Neutrophil (primary cell): Measurements from ENCODE around the gene EXOC6.
A peak's percentile ranks its signal among the peaks of the same experiment; 100 is the strongest.

ENCODE experiments used
- H3K27ac ChIP-seq: fragments of 200-600 bp; sonication (generic); 2 replicates; pipeline ENCODE4 v1.5.1; 2016; ENCODE audit warnings: mild to moderate bottlenecking, moderate library complexity
- H3K27me3 ChIP-seq: fragments of 200-600 bp; sonication (generic); 2 replicates; pipeline ENCODE4 v1.6.0; 2016; ENCODE audit warnings: mild to moderate bottlenecking
- H3K36me3 ChIP-seq: fragments of 200-600 bp; sonication (generic); 2 replicates; pipeline ENCODE4 v1.5.1; 2017
- H3K4me1 ChIP-seq, 2 experiments: fragments of 200-600 bp in 1 of 2; sonication (generic) in 1 of 2; 1 replicate in 1 of 2; 2 replicates in 1 of 2; pipeline versions ENCODE4 v1.5.1 to v1.6.1; 2013 to 2016; ENCODE audit warnings: low read depth in 1 of 2, low read length in 1 of 2, mild to moderate bottlenecking in 1 of 2, moderate library complexity in 1 of 2; ENCODE audit not compliant: control insufficient read depth in 1 of 2, insufficient read depth in 1 of 2
- H3K4me3 ChIP-seq, 2 experiments: fragments of 200-600 bp in 1 of 2; sonication (generic) in 1 of 2; 1 replicate in 1 of 2; 2 replicates in 1 of 2; pipeline ENCODE4 v1.5.1; 2013 to 2016; ENCODE audit warnings: low read depth in 1 of 2, low read length in 1 of 2, mild to moderate bottlenecking in 1 of 2, moderate library complexity in 1 of 2
- H3K9me3 ChIP-seq: fragments of 200-600 bp; sonication (generic); 2 replicates; pipeline ENCODE4 v1.5.1; 2016
- TF ChIP-seq, protein P1 (sequence below): fragments of 200-600 bp; sonication (generic); IDR thresholded peaks from 2 replicates; pipeline ENCODE4 v1.5.1; 2016; ENCODE audit warnings: antibody characterized with exemption

EXOC6 gene

DNA sequence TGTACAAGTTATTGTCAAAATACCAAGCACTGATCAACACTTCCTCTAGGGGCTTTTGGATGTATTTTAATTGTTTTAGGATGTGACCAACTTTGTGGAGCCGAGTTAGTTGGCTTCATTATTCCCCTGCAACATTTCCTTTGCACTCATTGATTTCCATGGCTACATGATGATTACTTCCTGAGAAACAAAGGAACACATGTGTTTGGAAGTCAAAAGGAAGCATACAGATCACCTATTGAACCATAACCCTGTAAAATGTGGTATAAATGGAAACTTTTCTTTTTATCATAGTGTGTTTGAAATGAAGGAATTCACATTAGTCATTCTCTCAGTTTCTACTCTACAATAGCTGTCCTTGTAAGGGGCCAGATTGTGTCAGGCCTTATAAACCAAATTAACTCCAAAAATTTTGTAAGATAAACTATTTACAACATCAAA is 32.2 kb upstream of the EXOC6 start:
- H3K27me3 ChIP-seq: no peaks in the 10 kb centered on the region
- H3K4me3 ChIP-seq: no peak overlapping the region
- H3K36me3 ChIP-seq: no peaks in the 10 kb centered on the region
- peaks cover 0 to 6% of the 10 kb centered on the region in 2 experiments for H3K4me1 ChIP-seq
- TF ChIP-seq, protein P1, sequence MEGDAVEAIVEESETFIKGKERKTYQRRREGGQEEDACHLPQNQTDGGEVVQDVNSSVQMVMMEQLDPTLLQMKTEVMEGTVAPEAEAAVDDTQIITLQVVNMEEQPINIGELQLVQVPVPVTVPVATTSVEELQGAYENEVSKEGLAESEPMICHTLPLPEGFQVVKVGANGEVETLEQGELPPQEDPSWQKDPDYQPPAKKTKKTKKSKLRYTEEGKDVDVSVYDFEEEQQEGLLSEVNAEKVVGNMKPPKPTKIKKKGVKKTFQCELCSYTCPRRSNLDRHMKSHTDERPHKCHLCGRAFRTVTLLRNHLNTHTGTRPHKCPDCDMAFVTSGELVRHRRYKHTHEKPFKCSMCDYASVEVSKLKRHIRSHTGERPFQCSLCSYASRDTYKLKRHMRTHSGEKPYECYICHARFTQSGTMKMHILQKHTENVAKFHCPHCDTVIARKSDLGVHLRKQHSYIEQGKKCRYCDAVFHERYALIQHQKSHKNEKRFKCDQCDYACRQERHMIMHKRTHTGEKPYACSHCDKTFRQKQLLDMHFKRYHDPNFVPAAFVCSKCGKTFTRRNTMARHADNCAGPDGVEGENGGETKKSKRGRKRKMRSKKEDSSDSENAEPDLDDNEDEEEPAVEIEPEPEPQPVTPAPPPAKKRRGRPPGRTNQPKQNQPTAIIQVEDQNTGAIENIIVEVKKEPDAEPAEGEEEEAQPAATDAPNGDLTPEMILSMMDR: no peak
- no peaks in the 10 kb centered on the region for H3K9me3 ChIP-seq
- no peak overlapping the region for H3K27ac ChIP-seq

DNA sequence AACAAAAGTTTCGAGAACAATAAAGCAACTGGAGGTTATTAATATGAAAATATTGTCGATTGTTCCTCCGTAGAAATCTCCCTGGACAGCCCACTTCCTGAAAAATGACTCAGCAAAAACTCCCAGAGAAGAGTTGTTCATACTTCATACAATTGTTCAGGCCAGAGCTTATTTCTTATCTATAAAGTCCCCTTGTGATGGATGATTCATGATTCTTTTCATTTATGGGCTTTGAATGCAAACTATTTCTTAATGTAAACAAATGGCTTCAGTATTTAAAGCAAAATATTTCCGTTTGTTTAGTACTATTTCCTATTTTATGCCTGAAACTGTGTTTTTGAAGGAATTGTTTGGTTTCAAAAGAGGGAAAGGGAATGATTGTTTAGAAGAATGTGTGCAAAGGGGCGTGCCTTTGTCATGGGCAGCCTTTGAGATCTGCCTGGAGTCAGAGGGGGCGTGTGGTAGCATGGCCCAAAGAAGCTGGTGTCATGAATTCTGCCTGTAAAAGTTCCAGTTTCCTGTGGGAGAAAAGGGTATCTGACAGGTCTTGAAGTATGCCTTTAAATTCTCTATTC is 26.2 kb upstream of the EXOC6 start:
- no peaks in the 10 kb centered on the region for H3K36me3 ChIP-seq
- peak overlapping the region; percentile 39 for H3K27ac ChIP-seq
- H3K27me3 ChIP-seq: no peaks in the 10 kb centered on the region
- H3K4me1 ChIP-seq: peaks cover 8 to 15% of the 10 kb centered on the region in 2 experiments
- TF ChIP-seq, protein P1: no peak
- H3K4me3 ChIP-seq: no peak overlapping the region
- no peaks in the 10 kb centered on the region for H3K9me3 ChIP-seq

- Histone ChIP-seq H3K4me1 (peaks cover 8 to 15% of the 10 kb centered on the region in 2 experiments), H3K9me3 (no peaks in the 10 kb centered on the region), H3K27me3 (no peaks in the 10 kb centered on the region), H3K4me3 (no peak overlapping the region), H3K27ac (no peak overlapping the region), H3K36me3 (no peaks in the 10 kb centered on the region)
- TF ChIP-seq, protein P1: no peak
Observed at GRCh38 chr10:92822964-92823363, 25.4 kb upstream of the EXOC6 start.

DNA sequence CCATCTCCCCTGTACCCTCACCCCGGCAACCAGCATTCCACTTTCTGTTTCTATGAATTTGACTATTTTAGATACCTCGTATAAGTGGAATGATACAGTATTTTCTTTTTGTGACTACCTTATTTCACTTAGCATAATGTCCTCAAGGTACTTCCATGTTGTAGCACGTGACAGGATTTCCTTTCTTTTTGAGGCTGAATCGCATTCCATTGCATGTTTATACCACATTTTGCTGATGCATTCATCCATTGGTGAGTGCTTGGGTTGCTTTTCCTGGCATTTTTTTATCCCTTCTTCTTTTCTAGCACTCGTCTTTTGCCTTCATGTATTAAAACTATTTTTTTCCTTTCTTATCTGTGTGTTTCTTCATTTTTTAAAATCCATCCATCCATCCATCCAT is 22.3 kb upstream of the EXOC6 start:
- no peaks in the 10 kb centered on the region for H3K9me3 ChIP-seq
- no peaks in the 10 kb centered on the region for H3K27me3 ChIP-seq
- H3K36me3 ChIP-seq: no peaks in the 10 kb centered on the region
- TF ChIP-seq, protein P1: no peak
- peaks cover 14 to 23% of the 10 kb centered on the region in 2 experiments for H3K4me1 ChIP-seq
- H3K27ac ChIP-seq: no peak overlapping the region
- no peak overlapping the region for H3K4me3 ChIP-seq

GRCh38 chr10:92826504-92826903 is 21.8 kb upstream of the EXOC6 start:
- Histone ChIP-seq H3K27ac (no peak overlapping the region), H3K4me3 (no peak overlapping the region), H3K27me3 (no peaks in the 10 kb centered on the region), H3K9me3 (no peaks in the 10 kb centered on the region), H3K4me1 (peaks cover 18 to 26% of the 10 kb centered on the region in 2 experiments), H3K36me3 (no peaks in the 10 kb centered on the region)
- TF ChIP-seq, protein P1: no peak
